DMS79 (cell line): ENCODE data around the gene MYH13.

ENCODE experiments used
- DNase-seq: peaks from one replicate; lab custom pipeline; 2025; lab: John Stamatoyannopoulos, UW

MYH13 gene

DNA sequence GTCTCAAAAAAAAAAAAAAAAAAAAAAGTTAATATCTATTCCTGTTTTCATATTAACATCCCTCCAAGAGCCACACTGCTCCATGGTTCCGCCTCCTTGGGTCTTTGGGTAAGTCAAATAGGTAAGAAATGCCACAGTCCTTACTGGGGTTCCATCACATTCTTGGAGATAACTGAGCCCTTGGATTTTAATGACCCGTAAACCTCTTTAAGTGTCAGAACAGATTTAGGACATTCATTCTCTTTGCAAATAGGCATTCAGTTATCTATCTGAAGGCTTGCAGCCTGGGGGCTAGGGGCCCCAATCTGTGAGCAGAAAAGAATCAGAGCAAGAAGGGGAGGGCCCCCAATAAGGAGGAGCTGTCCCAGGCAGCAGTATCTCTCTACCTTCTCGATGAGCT is 28.0 kb downstream of the MYH13 start:
- DNase-seq = no peak

- DNase-seq = no peak
Measured at GRCh38 chr17:10339051-10339450, 33.8 kb downstream of the MYH13 start.

- DNase-seq = no peak
Measured at GRCh38 chr17:10337976-10338375, 34.8 kb downstream of the MYH13 start.

- DNase-seq = no peak
Measured at GRCh38 chr17:10337136-10337535, 35.7 kb downstream of the MYH13 start.

GRCh38 chr17:10336393-10336792 is 36.4 kb downstream of the MYH13 start:
- no peak for DNase-seq

GRCh38 chr17:10332515-10332914 is 40.3 kb downstream of the MYH13 start:
- DNase-seq = no peak

DNA sequence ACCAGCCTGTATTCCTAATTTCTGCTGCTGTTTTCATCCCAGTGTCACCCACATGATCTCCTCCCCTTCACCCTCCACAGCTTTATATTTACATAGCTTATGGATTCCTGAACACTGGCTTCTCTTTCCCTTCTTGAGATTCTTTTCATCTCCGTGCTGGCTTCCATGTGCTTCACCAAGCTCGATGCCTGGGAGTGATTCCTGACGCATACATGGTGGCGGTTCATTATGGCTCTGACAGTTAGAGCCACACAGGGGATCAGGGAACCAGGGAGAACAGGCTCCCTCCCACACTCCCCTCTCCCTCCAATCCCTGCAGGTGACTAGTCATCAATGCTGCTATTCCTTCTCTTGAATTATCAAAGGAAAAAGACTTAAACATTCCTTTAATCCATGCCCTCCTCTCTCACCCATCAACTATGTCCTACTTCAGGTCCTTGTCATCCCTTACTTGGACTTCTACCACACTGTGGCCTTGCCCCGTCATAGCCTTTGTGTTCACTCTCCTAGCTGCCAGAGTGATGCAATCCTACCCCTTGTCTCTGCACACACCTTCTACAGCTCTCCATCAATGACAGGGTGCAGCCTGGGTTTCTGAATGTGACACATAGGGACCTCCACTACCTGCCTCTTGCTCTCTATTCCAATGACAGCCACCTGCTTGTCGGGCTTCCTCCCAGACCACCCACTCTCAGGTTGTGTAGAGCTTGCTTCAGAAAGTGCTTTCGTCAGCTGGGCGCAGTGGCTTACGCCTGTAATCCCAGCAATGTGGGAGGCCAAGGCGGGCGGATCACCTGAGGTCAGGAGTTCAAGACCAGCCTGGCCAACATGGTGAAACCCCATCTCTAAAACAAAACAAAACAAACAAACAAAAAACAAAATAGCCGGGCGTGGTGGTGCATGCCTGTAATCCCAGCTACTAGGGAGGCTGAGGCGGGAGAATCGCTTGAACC is 43.6 kb downstream of the MYH13 start:
- DNase-seq = no peak

GRCh38 chr17:10328206-10328605 is 44.6 kb downstream of the MYH13 start:
- no peak for DNase-seq

DNA sequence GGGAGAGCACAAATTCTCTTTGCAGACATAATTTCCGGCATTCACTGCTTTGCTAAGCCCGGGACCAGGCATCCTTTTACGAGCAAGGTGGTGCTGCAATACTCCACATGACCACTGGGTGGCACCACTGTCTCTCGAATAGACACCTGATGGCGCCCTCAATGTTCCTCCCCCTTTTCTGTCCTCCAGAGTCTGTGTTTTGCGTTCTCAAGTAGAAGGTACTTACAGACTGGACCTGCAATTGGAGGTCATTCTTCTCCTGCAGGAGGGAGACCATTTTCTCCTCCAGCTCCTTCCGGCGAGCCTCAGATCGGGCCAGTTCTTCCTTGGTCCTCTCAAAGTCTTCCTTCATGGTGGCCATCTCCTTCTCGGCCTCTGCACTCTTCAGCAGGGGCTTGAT is 45.2 kb downstream of the MYH13 start:
- DNase-seq = no peak

- DNase-seq = no peak
Measured at GRCh38 chr17:10325031-10325695, 47.6 kb downstream of the MYH13 start.

- DNase-seq = no peak
Measured at GRCh38 chr17:10323812-10324610, 48.8 kb downstream of the MYH13 start.

DNA sequence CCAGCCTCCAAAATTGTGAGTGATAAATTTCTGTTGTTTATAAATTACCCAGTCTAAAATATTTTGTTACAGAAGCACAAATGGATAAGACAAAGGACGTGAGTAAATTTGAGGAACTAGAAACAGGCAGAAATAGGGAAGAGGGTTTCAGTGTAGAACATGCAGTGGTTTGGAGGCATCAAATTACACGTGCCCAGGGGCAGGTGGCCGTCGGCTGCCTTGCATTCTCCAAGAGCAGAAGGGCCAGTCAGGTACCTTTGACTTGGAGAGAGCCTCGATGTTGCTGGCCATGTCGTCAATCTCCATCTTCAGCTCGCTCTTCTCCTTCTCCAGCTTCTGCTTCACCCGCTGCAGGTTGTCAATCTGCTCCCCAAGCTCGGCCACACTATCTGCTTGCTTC is 54.3 kb downstream of the MYH13 start:
- no peak for DNase-seq

DNA sequence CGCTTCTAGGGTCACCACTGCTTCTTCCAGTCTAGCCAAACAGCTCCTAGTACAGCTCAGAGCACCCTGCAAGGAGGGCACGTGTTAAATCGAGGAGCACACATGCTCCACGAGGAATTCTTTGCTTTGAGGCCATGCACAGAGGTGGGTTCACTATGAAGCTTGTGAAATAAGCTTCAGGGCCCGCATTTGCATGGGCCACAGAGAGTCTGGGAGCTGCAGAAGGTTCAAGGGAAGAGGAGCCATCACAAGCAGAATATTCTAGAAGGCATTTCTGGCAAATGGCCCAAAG is 55.3 kb downstream of the MYH13 start:
- no peak for DNase-seq

DNA sequence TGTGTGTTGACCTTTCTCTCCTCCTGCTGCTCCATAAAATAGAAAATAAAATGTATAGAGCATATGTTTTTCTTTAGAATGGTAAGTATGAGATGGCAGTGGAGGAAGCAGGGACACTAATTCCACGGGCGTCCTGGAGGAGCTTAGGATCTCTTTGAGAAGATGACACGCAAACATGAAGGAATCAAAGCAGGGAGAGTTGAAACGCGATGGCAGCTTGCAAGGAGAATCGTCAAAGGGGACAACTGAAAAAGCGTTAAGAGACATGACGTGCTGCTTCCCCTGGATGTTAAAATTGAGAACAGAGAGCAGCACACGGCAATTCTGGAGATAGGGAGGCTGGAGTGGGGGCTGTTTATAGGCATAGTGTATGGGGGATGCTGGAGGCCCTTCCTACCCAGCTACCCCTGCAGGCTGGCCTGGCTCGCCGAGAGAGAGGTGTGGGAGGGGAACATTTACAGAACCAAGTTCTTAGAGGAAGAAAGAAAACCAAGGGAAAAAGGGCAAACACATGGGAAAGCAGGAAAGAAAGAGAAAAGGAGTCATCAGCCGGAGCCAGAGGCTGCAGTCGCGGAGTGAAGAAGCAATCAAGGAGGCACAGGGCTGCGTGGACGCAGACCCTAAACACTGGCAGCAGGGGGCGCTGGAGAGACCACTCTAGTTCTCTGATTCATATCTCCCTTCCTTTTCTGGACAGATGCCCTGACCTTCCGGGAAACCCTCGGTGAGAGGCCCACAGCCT is 55.8 kb downstream of the MYH13 start:
- no peak for DNase-seq

DNA sequence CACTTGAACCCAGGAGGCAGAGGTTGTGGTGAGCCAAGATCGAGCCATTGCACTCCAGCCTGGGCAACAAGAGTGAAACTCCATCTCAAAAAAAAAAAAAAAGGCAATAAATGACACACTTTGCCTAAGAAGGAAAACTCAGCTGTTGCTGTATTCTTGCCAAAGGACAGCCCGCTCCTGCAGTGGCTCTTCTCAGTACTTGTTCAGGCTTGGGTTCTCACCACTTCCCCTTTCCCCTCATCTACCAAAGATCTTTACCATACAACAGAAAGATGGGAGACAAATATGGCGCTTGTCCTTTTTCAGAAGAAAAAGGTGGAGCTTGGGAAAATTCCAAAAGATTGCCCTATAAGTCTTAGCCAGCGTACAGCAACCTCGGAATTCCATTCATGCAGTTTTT is 58.5 kb downstream of the MYH13 start:
- no peak for DNase-seq

DNA sequence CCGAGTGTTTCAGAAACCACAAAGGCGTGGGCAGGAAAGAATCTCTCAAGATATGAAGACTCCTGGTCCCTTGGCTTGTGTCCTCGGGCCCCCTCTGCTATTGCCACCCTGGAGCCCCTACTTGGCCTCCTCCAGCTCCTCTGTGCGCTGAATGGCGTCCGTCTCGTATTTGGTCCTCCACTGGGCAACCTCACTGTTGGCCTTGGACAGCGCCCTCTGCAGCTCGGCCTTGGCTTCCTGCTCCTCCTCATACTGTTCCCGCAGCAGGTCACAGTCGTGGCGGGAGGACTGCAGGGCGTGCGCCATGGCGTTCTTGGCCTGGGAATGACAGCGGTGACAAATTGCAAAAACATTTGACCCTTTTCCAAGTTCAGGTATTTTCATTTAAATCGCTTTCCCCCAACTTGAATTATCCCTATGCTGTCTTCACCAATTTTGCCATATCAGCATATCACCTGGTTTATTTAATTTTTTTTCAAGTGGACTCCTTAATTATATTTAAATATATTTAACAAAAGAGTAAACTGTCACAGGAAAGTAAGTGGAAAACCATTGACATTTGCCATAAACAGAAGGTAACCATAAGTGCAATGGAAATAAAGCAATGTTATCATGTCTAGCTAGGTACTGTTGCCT is 59.7 kb downstream of the MYH13 start:
- no peak for DNase-seq

DNA sequence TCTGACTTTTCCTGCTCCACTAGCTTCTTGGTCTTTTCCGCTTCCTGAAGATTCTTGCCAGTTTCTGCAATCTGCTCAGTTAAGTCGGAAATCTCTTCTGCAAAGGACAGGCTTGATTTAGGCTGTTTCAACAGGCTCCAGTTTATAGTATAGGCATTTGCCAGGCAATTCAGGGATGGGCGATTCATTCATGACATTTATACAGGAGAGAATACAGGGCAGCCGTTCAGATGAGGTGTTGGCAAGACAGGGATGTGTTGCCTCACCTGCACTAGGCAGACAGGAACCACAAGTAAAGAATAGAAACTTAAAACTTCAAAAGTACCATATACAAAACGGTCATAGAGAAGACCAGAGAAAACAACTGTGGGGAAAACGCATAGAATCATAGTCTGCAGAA is 61.7 kb downstream of the MYH13 start:
- no peak for DNase-seq

- no peak for DNase-seq
Measured at GRCh38 chr17:10309003-10309974, 63.5 kb downstream of the MYH13 start.

DNA sequence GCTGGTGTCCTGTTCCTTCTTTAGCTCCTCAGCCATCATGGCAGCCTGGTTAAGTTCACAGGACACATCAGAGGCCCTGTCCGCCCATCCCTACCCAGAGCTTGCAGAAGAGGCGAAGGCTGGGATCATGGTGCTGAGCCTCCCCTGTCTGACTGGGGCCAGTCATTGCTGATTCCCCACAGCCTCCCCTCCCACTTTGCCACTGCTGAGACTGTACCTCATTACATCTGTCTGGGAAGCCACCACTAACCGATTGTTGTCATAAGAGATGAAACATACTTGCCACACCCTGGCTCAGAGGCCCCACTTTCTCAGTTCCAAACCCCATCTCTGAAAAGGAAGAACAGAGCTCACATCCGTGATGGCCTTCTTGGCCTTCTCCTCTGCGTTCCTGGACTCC is 66.2 kb downstream of the MYH13 start:
- no peak for DNase-seq

GRCh38 chr17:10305398-10305797 is 67.4 kb downstream of the MYH13 start:
- no peak for DNase-seq
